Natural killer cell (primary cell): Measurements from ENCODE around the gene EZH1. TPM values are rescaled to one million over a fixed set of nuclear protein-coding genes. Genes with fewer than 3 reads are reported as not detected.

Experiments used
- ATAC-seq, 3 donors: fragments of 150-1000 bp in 2 of 3; fragments of 200-7000 bp in 1 of 3; cut with Tn5 transposase; 1 replicate in 1 of 3; 2 replicates in 2 of 3; pipeline ENCODE4 v1.10.0; 2021; ENCODE audit warnings: mild to moderate bottlenecking in 2 of 3, moderate library complexity in 2 of 3
- DNase-seq, 2 donors: peaks; one replicate each; pipeline versions ENCODE4 v3.0.0 to v3.0.0-alpha.2; 2013 to 2021; ENCODE audit warnings: mixed read lengths in 1 of 2
- H3K27ac ChIP-seq: one replicate; pipeline ENCODE4 v1.5.1; 2013; ENCODE audit warnings: mild to moderate bottlenecking, low read length
- H3K27me3 ChIP-seq: one replicate; pipeline ENCODE4 v1.6.1; 2013; ENCODE audit warnings: low read length; ENCODE audit not compliant: control insufficient read depth, insufficient read depth
- H3K36me3 ChIP-seq: one replicate; pipeline ENCODE4 v1.6.1; 2013; ENCODE audit warnings: low read length; ENCODE audit not compliant: control insufficient read depth, insufficient read depth
- H3K4me1 ChIP-seq: one replicate; pipeline ENCODE4 v1.6.1; 2013; ENCODE audit warnings: low read length; ENCODE audit not compliant: control insufficient read depth, insufficient read depth
- H3K4me3 ChIP-seq: one replicate; pipeline ENCODE4 v1.5.1; 2013; ENCODE audit warnings: low read length
- H3K9me3 ChIP-seq: one replicate; pipeline ENCODE4 v1.6.1; 2013; ENCODE audit warnings: low read length; ENCODE audit not compliant: control insufficient read depth, insufficient read depth
- H3K27ac Mint-ChIP-seq, 2 donors: one replicate each; pipeline ENCODE4 v1.8.0; 2022; ENCODE audit warnings: mild to moderate bottlenecking in 2 of 2, mixed read lengths in 2 of 2, moderate library complexity in 1 of 2
- H3K27me3 Mint-ChIP-seq, 2 donors: one replicate each; pipeline ENCODE4 v1.8.0; 2022; ENCODE audit warnings: low read depth in 2 of 2, mixed read lengths in 2 of 2
- H3K36me3 Mint-ChIP-seq: one replicate; pipeline ENCODE4 v1.8.0; 2022; ENCODE audit warnings: mixed read lengths
- H3K4me1 Mint-ChIP-seq, 2 donors: one replicate each; pipeline ENCODE4 v1.8.0; 2022; ENCODE audit warnings: mixed read lengths in 2 of 2
- H3K4me3 Mint-ChIP-seq: one replicate; pipeline ENCODE4 v1.8.0; 2022; ENCODE audit warnings: mild to moderate bottlenecking, moderate library complexity, mixed read lengths
- H3K9me3 Mint-ChIP-seq, 2 donors: one replicate each; pipeline ENCODE4 v1.8.0; 2022; ENCODE audit warnings: mixed read lengths in 2 of 2
- CTCF ChIP-seq: fragments of 200-600 bp; IDR thresholded peaks from one replicate; pipeline ENCODE4 v1.8.0; 2022; ENCODE audit warnings: antibody characterized with exemption
- WGBS: methylation state at CpG from one replicate; pipeline ENCODE4 v1.1.7; 2013; ENCODE audit warnings: missing lambda C conversion rate; ENCODE audit not compliant: insufficient coverage; 5-methylcytosine and 5-hydroxymethylcytosine counted together
- intact Hi-C: fragments of 100-400 bp; cut with micrococcal nuclease; formaldehyde crosslinking; loops from one replicate; pipeline ENCODE4 v1.14.2; 2022
- total RNA-seq, 4 donors: library from RNA; stranded (reverse); fragments of 120-200 nt in 1 of 4; gene quantifications; one replicate each; pipeline versions ENCODE4 v1.2.3 to v1.2.4, GENCODE V29; 2013 to 2022

The EZH1 gene
- total RNA-seq, 3 donors from 2014 or later (not counting 1 experiment from before 2014, with no cell fraction given) = 68.8 to 92.7 (median 74.1) TPM

- Histone ChIP-seq H3K36me3 (peaks cover 31% of the 10 kb centered on the region), H3K27me3 (no peaks in the 10 kb centered on the region), H3K4me1 (peaks cover 6% of the 10 kb centered on the region), H3K27ac (no peak overlapping the region), H3K4me3 (no peak overlapping the region), H3K9me3 (no peaks in the 10 kb centered on the region)
- H3K4me3 Mint-ChIP-seq = no peak overlapping the region
- no peak overlapping the region for H3K27ac Mint-ChIP-seq
- peaks cover 0 to 5% of the 10 kb centered on the region in 2 donors for H3K4me1 Mint-ChIP-seq
- no peaks in the 10 kb centered on the region for H3K9me3 Mint-ChIP-seq
- no peak for DNase-seq
- peaks cover 9% of the 10 kb centered on the region for H3K36me3 Mint-ChIP-seq
- no peak for ATAC-seq
- intact Hi-C loops = no loop called here
- H3K27me3 Mint-ChIP-seq = no peaks in the 10 kb centered on the region
- TF ChIP-seq CTCF = no peak
- WGBS = 91% methylated on average over 2 of the region's 2 CpGs
Measured at GRCh38 chr17:42698736-42699414, 46.0 kb downstream of the EZH1 start.

- 97% methylated on average over 19 of the region's 19 CpGs for WGBS
- no peaks in the 10 kb centered on the region for H3K27me3 Mint-ChIP-seq
- Histone ChIP-seq H3K9me3 (no peaks in the 10 kb centered on the region), H3K4me3 (no peak overlapping the region), H3K27ac (no peak overlapping the region), H3K27me3 (no peaks in the 10 kb centered on the region), H3K36me3 (peaks cover 17% of the 10 kb centered on the region), H3K4me1 (peaks cover 4% of the 10 kb centered on the region)
- no peaks in the 10 kb centered on the region for H3K9me3 Mint-ChIP-seq
- no peak for DNase-seq
- no peak overlapping the region for H3K4me3 Mint-ChIP-seq
- peaks cover 0 to 5% of the 10 kb centered on the region in 2 donors for H3K4me1 Mint-ChIP-seq
- no peak for ATAC-seq
- H3K27ac Mint-ChIP-seq = no peak overlapping the region
- intact Hi-C loops = no loop called here
- no peaks in the 10 kb centered on the region for H3K36me3 Mint-ChIP-seq
- TF ChIP-seq CTCF = no peak
Measured at GRCh38 chr17:42697108-42697811, 47.6 kb downstream of the EZH1 start.

GRCh38 chr17:42695500-42695899 lies 49.3 kb downstream of the EZH1 start:
- Mint-ChIP-seq H3K36me3 (no peaks in the 10 kb centered on the region), H3K27me3 (no peaks in the 10 kb centered on the region), H3K27ac (no peak overlapping the region), H3K4me1 (no peaks in the 10 kb centered on the region), H3K4me3 (no peak overlapping the region), H3K9me3 (no peaks in the 10 kb centered on the region)
- no peak overlapping the region for H3K27ac ChIP-seq
- TF ChIP-seq CTCF = no peak
- H3K9me3 ChIP-seq = no peaks in the 10 kb centered on the region
- peaks cover under 1% of the 10 kb centered on the region for H3K36me3 ChIP-seq
- H3K4me3 ChIP-seq = no peak overlapping the region
- no peaks in the 10 kb centered on the region for H3K4me1 ChIP-seq
- DNase-seq = no peak
- no peaks in the 10 kb centered on the region for H3K27me3 ChIP-seq
- 96% methylated on average over 20 of the region's 20 CpGs for WGBS
- no peak for ATAC-seq
- intact Hi-C loops = no loop called here
